HG03097 (cell line): ENCODE data around the gene CIB1.
"Not testable (repeated sequence)": the region's sequence is repeated elsewhere in the genome, so short reads cannot be mapped to it uniquely, and the experiment has no call there.

Source experiments
- ATAC-seq: cut with Tn5 transposase; IDR thresholded peaks from one replicate; pipeline ENCODE4 v1.9.1; 2021; ENCODE audit not compliant: unreplicated experiment, low FRiP score

Gene CIB1

DNA sequence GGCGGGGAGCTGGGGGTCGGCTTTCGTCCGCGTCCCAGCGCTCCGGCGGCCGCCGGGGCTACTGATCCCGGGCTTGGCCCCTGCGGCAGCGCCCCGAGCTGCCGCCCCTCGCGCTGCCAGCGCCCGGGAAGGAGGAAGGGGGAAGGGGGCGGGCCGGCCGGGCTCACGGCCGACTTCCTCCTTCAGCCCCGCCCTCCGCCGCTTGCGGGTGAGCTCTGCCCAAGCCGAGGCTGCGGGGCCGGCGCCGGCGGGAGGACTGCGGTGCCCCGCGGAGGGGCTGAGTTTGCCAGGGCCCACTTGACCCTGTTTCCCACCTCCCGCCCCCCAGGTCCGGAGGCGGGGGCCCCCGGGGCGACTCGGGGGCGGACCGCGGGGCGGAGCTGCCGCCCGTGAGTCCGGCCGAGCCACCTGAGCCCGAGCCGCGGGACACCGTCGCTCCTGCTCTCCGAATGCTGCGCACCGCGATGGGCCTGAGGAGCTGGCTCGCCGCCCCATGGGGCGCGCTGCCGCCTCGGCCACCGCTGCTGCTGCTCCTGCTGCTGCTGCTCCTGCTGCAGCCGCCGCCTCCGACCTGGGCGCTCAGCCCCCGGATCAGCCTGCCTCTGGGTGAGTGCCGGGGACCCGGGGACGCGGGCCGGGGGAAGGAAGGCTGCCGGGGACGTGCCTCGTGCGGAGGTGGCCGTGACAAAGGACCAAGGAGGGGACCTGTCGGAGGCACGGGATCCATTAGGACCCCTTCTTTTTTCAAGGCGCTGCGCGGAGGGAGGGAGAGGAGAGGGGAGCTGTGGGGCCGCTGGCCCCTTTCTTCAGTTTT, 32.4 kb downstream of the CIB1 start, which contains the start of gene SEMA4B:
TSS of gene SEMA4B (plus strand) at position 201 of the 814 bp plus-strand sequence. CDS start at position 450, 249 bp downstream.
- peak; percentile 65 for ATAC-seq

DNA sequence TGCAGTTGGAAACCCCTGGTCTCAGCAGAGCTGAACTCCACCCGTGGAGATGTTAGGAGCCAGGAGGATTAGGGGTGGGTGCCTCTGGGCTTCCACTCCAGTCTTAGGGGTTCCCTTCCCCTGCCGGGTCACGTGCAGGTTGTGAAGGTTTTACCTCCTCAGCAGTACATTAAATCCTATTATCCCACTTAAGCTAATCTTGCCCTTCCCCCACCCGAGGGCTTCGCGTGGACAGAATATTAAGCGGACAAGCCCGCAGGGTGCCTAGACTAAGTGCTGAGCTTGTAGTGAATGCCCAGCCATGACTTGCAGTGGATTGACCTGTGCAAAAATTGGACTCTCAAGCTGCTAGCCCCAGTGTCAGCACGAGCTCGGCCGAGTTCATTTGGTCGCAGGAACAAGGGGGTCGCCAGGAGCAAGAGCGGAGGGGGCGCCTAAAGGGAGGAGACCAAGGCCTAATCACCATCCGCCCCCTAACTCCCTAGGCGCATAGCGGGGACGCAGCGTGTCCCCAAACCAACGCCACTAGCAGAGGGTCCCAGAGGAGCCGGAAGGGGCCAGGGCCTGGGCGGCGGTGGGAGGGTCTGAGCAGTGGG, 33.1 kb downstream of the CIB1 start:
- no peak for ATAC-seq

DNA sequence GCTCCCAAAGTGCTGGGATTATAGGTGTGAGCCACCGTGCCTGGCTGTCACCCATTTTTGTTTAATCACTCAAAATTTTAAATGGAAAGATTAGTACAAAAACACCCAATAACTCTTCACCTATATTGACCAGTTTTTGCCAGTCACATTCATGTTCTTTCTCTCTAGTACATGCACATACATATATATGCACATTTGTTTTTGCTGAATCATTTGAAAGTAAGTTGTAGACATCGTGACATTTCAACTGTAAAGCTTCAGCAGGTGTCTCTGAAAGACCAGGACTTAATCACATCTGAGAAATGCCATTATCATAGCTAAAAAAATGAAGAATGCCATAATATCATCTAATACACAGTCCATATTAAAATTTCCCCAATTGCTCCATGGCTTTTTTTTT, 39.1 kb downstream of the CIB1 start:
- no peak for ATAC-seq

DNA sequence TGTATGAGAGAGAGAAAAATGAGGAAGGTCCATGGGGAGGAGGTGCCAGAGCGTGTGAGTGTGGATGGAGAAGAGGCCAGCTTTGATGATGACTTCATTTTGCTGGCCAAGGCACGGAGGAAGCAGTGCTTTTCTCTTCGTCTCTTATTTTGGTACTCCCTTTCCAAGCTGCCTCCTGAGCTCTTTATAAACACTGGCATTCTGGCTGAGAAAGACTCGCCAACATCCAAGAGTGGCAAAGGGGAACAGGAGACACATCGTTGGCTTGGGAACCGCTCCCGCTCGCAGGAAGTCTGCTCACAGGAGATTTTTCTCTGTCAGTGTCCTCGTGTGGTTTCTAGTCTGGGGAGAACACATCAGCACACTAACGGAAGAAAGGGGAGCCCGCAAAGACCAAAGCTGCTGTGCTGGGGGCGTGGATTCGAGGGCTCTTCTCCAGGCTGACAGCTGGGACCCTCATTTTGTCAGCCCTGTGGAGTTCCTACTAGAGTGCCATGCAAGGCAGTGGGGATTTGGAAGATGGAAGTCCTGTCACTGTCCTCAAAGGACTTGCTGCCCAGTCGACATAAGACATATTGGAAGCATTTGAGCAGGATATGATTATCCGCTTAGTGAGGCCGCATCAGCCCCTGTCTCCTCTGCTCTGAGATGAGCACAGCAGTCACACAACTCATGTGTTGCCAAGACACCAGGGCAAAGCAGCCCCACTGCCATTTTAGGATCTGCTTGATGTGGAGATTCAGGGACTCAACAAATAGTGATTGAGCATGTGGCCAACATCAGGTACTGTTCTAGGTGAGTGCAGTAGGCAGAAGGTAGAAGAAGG, 40.6 kb downstream of the CIB1 start:
- ATAC-seq = no peak

DNA sequence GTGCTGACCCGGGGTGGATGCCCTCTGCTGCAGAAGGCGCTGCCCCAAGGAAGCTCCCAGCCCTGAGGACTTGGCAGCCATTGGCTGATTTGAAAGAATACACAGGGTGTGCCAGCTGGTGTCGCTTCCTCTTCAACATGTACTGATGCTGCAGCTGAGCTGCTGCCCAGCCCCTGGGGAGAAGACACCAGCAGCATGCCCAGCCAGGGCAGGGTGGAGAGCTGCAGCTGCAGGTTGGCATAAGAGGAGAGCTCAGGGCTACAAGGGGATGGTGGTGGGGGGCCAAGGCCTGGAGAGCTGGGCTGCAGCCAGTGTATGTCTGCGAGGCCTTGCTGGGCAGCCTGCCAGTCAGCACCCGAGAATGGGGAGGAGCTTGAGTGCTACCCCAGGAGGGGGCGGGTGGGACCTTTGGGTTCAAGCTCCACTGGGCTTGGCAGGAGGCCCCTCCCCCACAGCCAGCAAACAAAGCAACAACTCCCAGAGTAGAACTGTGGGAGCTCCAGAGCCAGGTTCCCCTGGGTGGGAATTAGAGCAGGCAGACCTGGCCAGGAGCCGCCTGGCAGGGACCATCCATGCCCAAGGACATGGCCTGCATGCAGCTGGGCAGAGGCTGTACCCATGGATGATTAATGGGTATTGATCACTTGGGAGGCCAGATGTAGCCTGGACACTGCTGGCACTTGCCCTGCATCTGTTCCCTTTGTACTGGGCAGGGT, 41.8 kb downstream of the CIB1 start:
- ATAC-seq = peak; percentile 65

DNA sequence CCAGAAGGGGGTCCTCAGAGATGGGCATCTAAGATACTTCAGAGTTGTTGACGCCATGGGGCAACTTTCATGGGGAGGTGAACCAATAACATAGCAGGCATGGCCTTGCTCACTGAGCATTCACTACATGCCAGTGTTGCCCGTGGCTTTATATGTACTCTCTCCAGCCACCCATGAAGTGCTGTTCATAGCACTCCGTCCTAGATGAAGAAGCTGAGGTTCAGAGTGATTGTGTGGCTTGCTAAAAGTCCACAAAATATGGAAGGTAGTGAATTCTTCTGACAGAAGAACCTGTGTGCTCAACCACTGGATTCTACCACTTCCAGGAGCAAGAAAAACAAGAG, 42.4 kb downstream of the CIB1 start:
- ATAC-seq = no peak

DNA sequence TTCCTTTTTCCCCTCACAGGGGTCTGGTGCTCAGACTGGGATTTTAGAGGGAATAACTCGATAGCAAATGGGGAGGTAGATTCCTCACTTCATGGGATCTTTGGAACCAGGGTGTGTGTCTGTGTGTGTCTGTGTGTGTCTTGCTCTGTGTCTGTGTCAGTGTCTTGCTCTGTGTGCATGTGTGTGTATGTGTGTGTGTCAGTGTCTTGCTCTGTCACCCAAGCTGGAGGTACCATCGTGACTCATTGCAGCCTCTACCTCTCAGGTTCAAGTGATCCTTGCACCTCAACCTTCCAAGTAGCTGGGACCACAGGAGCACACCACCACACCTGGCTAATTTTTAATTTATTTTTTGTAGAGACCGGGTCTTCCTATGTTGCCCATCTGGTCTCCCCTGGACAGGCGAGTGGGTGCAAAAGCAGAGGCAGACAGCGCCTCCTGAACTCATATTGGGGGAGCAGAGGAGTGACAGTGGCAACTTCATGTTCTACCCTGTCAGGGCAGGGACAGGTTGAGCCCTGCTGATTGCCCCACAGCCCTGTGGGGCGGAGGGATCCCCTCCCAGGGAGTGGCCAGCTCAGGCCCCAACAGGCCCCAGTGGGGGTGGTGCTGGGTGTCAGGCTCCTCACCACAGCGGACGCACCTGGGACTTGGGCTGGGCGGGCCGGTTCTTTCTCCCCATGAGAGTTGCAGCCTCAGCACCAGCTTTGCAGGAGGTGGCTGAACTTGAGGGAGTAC, 43.0 kb downstream of the CIB1 start:
- ATAC-seq = no peak

DNA sequence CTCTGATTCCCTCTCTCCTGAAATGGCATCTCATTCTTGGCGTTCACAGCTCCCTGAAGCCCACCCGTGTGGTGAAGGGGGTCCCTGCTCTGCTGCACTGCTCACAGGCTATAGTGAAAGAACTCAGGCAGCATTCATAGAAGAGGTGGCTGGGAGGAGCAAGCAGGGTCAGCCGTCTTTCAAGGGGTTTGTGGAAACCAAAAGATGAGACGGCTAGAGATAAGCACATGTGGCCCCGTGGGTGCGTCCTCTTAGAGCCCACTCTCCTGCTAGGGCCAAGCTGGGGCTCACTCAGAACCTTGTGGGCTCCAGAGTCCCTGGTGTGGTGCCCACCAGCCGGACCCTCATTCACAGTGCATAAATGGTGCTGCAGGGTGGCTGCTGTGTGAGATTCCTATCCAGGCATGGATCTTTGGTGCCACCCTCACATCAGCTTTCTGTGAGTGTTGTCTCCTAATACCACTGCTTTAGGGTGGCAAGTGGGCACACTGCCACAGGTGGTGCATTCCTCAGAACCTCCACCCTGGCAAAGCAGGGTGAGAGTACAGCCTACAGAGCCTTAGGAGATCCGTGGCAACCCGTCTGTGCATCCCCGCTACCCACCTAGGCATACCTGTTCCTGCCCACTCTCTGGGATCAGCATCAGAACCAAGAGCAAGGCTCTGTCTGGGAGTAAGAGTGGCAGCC, 43.8 kb downstream of the CIB1 start:
- ATAC-seq = no peak

DNA sequence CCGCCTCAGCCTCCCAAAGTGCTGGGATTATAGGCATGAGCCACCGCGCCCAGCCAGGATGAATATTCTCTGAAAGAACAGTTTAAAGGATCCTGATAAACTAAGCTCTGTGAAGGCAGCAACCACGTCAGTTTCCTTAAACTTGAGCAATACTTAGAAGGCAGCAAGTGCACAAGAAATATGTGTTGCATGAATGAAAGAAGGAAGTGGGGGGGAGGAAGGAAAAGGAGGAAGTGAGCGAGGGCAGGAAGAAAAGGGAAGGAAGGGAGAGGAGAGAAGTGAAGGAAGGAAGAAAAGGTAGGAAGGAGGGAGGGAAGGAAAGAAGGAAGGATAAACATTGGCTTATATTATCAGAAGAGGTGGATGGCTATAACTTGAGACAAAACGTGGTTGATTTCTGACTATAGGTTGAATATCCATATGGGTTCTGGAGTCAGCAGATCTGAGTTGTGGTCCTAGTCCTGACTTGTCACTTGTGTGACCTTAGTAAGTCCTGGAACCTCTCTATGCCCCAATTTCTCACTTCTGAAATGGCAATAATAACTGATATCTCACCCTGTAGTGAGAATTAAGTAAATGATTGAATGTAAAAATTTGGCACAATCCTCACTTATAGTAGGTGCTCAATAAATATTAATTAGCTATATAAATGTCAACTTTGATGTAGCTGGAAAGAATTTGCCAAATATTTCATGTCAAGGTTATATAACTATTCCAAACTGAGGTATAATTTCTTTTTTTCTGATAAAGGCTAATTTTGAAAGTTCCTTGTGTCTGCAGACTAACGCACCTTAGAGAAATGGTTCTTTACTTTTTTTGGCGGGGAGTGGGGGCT, 44.6 kb downstream of the CIB1 start:
- no peak for ATAC-seq

DNA sequence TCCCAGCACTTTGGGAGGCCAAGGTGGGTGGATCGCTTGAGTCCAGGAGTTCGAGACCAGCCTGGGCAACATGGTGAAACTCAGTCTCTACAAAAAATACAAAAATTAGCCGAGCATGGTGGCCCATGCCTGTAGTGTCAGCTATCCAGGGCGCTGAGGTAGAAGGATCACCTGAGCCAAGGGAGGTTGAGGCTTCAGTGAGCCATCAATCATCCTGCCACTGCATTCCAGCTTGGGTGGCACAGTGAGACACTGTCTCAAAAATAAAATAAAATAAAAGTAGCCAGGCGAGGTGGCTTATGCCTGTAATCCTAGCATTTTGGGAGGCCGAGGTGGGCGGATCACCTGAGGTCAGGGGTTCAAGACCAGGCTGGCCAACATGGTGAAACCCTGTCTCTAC, 45.7 kb downstream of the CIB1 start:
- ATAC-seq = not testable (repeated sequence)

DNA sequence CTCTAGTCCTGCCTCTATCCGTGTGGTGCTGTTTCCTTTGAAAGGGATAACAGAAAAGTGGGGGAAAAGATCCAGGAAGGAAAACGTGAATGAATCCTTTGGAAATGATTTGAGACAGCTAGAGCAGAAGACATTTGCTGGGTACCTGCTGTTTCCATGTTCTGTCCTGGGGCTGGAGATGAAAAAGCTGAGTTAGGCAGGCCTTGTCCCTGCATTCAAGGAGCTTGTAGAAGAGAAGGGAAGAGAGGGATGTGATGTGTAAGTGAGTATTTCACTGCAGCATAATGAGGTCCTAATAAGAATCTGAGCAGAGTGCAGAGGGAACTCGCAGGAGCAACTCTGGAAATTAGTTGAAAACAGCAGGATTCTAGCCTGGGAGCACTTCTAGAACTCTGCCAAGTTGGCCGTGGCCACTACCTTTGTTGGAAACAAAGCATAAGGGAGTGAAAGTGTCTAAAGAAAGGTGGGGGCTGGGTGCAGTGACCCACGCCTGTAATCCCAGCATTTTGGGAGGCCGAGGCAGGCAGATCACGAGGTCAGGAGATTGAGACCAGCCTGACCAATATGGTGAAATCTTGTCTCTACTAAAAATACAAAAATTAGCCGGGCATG, 46.4 kb downstream of the CIB1 start:
- no peak for ATAC-seq

DNA sequence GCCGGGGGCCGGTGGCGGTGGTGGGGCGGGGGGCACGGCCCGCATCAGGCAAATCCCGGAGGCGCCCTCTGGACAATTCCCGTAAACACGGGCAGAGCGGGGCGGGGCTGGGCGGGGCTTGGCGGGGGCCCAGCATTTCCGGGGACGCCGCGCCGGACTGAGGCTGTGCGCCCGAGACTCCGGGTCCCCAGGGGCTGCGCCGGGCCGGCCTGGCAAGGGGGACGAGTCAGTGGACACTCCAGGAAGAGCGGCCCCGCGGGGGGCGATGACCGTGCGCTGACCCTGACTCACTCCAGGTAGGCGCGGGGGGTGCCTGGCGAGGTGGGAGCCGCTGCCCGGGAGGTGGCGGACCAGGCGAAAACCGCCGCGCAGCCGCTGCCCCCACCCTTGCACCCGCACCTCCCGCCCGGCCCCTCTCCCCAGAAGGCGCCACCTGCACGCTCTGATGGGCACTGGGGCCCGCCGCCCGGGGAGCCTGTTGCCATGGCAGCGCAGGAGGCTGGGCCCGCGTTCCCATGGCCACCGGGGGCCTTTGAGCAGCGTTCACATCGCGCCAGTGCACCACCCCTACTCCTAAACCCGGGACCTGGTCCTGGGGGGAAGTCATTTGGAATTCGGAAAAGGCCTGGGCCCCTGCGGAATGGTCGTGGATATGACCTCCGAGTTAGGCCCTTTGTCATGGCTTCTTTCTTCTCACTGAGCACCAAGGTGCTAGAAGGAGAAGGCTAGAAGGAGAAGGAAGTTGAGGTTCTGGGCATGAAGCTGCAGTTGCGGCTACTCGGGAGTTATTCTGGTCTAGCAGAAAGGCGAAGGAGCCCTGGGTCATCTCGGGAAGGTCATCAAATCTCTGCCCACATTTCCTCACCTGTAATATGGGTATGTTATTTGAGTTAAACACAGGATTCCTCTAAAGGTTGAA, 48.7 kb downstream of the CIB1 start:
- ATAC-seq = peak; percentile 59

DNA sequence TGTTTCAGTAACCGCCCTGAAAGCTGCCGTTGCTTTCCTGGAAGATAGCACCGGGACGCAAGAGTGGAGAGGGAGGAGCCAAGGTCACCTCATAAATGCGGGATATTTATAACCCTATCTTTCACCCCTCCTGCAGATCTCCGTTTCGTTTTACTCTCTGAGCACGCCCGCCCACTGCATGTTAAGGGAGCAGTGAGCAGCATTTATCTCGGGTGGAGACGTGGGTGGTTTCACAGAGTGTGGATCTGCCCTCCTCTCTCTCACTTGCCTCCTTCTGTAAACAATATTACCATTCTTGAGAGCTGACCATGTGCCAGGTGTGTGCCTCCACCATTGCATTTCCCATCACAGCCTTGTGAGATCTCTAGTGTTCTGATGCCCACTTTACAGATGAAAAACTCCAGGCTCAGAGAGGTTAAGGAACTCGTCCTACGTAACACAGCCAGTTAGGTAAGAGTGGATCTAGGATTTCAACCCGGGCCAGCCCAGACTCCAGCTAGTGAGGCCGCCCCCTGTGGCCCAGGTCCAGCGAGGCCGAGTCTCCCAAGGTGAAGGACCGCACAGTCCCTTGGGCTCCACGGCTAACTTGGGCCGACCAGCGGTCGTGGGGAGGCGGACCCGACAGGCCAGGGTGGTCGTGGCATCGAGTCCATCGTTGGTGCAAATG, 49.5 kb downstream of the CIB1 start:
- peak; percentile 19 for ATAC-seq

DNA sequence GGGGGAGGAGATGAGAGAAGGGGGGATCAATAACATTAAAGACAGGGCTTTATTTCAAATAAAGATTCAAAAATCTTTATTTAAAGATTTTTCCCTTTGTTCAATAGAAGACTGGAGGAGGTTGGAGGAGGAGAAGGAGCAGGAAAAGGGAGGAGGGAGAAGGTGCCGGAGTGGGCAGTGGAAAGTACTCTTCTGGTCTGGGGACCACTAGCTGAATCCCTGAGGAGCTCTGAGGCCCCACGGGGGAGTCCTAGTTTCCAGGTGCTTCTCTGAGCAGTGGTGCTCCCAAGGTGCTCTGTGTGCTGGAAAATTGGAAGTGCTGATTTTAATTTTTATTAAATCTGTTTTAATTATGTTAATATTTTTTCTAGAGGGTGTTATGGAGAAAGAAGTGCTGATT, 52.0 kb downstream of the CIB1 start:
- no peak for ATAC-seq
